H1 (cell line): ENCODE results near the gene RCAN2. TPM values are rescaled to one million over a fixed set of nuclear protein-coding genes. Genes with fewer than 3 reads are reported as not detected.

ENCODE experiments used
- CTCF ChIA-PET: fragments of 300-600 bp; sonication (Branson Sonifier 250); formaldehyde crosslinking; loops from one replicate; lab custom pipeline; 2021; ENCODE audit not compliant: partially characterized antibody; lab: Charles Lee
- POLR2A ChIA-PET: fragments of 300-600 bp; sonication (Branson Sonifier 250); formaldehyde crosslinking; loops from one replicate; lab custom pipeline; 2021; ENCODE audit warnings: inconsistent platforms; ENCODE audit not compliant: partially characterized antibody; lab: Charles Lee
- DNase-seq, 2 experiments: peaks; one replicate each; pipeline versions ENCODE4 v3.0.0 to v3.0.0-alpha.2; 2010 to 2022; ENCODE audit warnings: low spot score in 2 of 2, low read depth in 1 of 2, mixed read lengths in 1 of 2
- FAIRE-seq: peaks from 2 replicates; lab custom pipeline; 2011; peaks lifted over from hg19 to GRCh38; lab: Jason Lieb, UNC
- H2AFZ ChIP-seq: 2 replicates; pipeline ENCODE4 v1.8.1; 2012; ENCODE audit warnings: low read length, inconsistent platforms
- H2AK5ac ChIP-seq: 2 replicates; pipeline ENCODE4 v1.6.1; 2013; ENCODE audit warnings: low read depth, low read length
- H2BK120ac ChIP-seq: replicated peaks from 2 replicates; pipeline ENCODE3; 2013; ENCODE audit warnings: low read depth, low read length, inconsistent platforms
- H2BK12ac ChIP-seq: 2 replicates; pipeline ENCODE4 v1.6.1; 2013; ENCODE audit warnings: low read depth, low read length
- H2BK15ac ChIP-seq: 2 replicates; pipeline ENCODE4 v1.6.1; 2013; ENCODE audit warnings: low read length
- H2BK20ac ChIP-seq: 2 replicates; pipeline ENCODE4 v1.6.1; 2013; ENCODE audit warnings: low read length
- H2BK5ac ChIP-seq: 2 replicates; pipeline ENCODE4 v1.6.1; 2013; ENCODE audit warnings: low read depth, low read length
- H3K14ac ChIP-seq: 2 replicates; pipeline ENCODE4 v1.6.1; 2013; ENCODE audit warnings: inconsistent platforms; ENCODE audit not compliant: insufficient read length
- H3K18ac ChIP-seq: 2 replicates; pipeline ENCODE4 v1.6.1; 2013; ENCODE audit warnings: low read length; ENCODE audit errors: extremely low read depth
- H3K23ac ChIP-seq: 2 replicates; pipeline ENCODE4 v1.6.1; 2013; ENCODE audit warnings: inconsistent platforms; ENCODE audit not compliant: insufficient read length
- H3K23me2 ChIP-seq: 2 replicates; pipeline ENCODE4 v1.6.1; 2013; ENCODE audit warnings: low read depth, low read length
- H3K27ac ChIP-seq: 2 replicates; pipeline ENCODE4 v1.6.1; 2011; ENCODE audit warnings: low read depth, low read length, inconsistent platforms
- H3K27me3 ChIP-seq, 4 experiments: replicated peaks in 1 of 4; 1 replicate in 1 of 4; 2 replicates in 3 of 4; pipeline versions ENCODE4 v1.6.1 to v1.8.1; 2011 to 2013; ENCODE audit warnings: low read length in 3 of 4, mild to moderate bottlenecking in 3 of 4, inconsistent platforms in 2 of 4, mixed read lengths in 2 of 4, moderate library complexity in 1 of 4; ENCODE audit not compliant: control insufficient read depth in 3 of 4, insufficient read depth in 3 of 4; ENCODE audit errors: extremely low read depth in 1 of 4
- H3K36me3 ChIP-seq, 4 experiments: 2 replicates each; pipeline versions ENCODE4 v1.6.1 to v1.8.1; 2011 to 2013; ENCODE audit warnings: mild to moderate bottlenecking in 4 of 4, low read length in 3 of 4, moderate library complexity in 2 of 4, control low read depth in 1 of 4, inconsistent platforms in 1 of 4; ENCODE audit not compliant: insufficient read depth in 4 of 4, control insufficient read depth in 2 of 4
- H3K4ac ChIP-seq: replicated peaks from 2 replicates; pipeline ENCODE3; 2013; ENCODE audit warnings: low read length, low read depth, mixed read lengths, inconsistent platforms; ENCODE audit not compliant: insufficient read length
- H3K4me1 ChIP-seq, 4 experiments: replicated peaks in 1 of 4; 1 replicate in 1 of 4; 2 replicates in 3 of 4; pipeline versions ENCODE4 v1.6.1 to v1.8.1; 2011 to 2013; ENCODE audit warnings: low read length in 3 of 4, inconsistent platforms in 2 of 4, mixed read lengths in 1 of 4; ENCODE audit not compliant: insufficient read depth in 4 of 4, control insufficient read depth in 3 of 4
- H3K4me2 ChIP-seq, 2 experiments: 2 replicates each; pipeline versions ENCODE4 v1.6.1 to v1.8.1; 2011 to 2013; ENCODE audit warnings: low read depth in 2 of 2, low read length in 2 of 2, control low read depth in 1 of 2, inconsistent platforms in 1 of 2, mild to moderate bottlenecking in 1 of 2; ENCODE audit not compliant: insufficient read depth in 1 of 2
- H3K4me3 ChIP-seq, 4 experiments: fragments of 200-600, 300-600 bp in 1 of 4; sonication (generic), shearing (Covaris generic), sonication (Bioruptor Twin) in 1 of 4; 2 replicates each; pipeline versions ENCODE4 v1.5.1 to v1.8.1; 2011 to 2016; ENCODE audit warnings: low read length in 4 of 4, low read depth in 3 of 4, control low read depth in 2 of 4, inconsistent platforms in 2 of 4, mild to moderate bottlenecking in 2 of 4, mixed read lengths in 1 of 4, moderate library complexity in 1 of 4; ENCODE audit not compliant: insufficient read depth in 2 of 4; ENCODE audit errors: extremely low read depth in 1 of 4
- H3K56ac ChIP-seq: replicated peaks from 2 replicates; pipeline ENCODE3; 2013; ENCODE audit warnings: low read depth, mild to moderate bottlenecking, mixed read lengths, low read length, inconsistent platforms; ENCODE audit not compliant: insufficient read length
- H3K79me1 ChIP-seq: 2 replicates; pipeline ENCODE4 v1.6.1; 2013; ENCODE audit warnings: low read depth, low read length, control low read depth
- H3K79me2 ChIP-seq, 2 experiments: 2 replicates each; pipeline versions ENCODE4 v1.6.1 to v1.8.1; 2012 to 2013; ENCODE audit warnings: low read length in 2 of 2, mild to moderate bottlenecking in 2 of 2, inconsistent platforms in 1 of 2; ENCODE audit not compliant: insufficient read depth in 2 of 2, control insufficient read depth in 1 of 2
- H3K9ac ChIP-seq, 4 experiments: replicated peaks in 1 of 4; 1 replicate in 1 of 4; 2 replicates in 3 of 4; pipeline versions ENCODE4 v1.6.1 to v1.8.1; 2011 to 2013; ENCODE audit warnings: low read depth in 3 of 4, low read length in 3 of 4, control low read depth in 2 of 4, mild to moderate bottlenecking in 2 of 4, moderate library complexity in 2 of 4, inconsistent platforms in 1 of 4; ENCODE audit errors: extremely low read depth in 1 of 4
- H3K9me3 ChIP-seq, 2 experiments: 2 replicates each; pipeline versions ENCODE4 v1.6.1 to v1.8.1; 2012 to 2013; ENCODE audit warnings: mild to moderate bottlenecking in 2 of 2, moderate library complexity in 2 of 2, control low read depth in 1 of 2, inconsistent platforms in 1 of 2, low read depth in 1 of 2, low read length in 1 of 2, mixed read lengths in 1 of 2; ENCODE audit not compliant: insufficient read depth in 2 of 2
- H4K20me1 ChIP-seq, 2 experiments: replicated peaks in 1 of 2; 2 replicates each; pipeline versions ENCODE3 to v1.8.1; 2011 to 2013; ENCODE audit warnings: inconsistent platforms in 2 of 2, low read length in 2 of 2, mild to moderate bottlenecking in 1 of 2; ENCODE audit not compliant: insufficient read depth in 2 of 2, control insufficient read depth in 1 of 2
- H4K5ac ChIP-seq: 2 replicates; pipeline ENCODE4 v1.6.1; 2013; ENCODE audit warnings: low read length, low read depth, mixed read lengths, inconsistent platforms; ENCODE audit not compliant: insufficient read length
- H4K8ac ChIP-seq: 2 replicates; pipeline ENCODE4 v1.8.0; 2013; ENCODE audit warnings: mild to moderate bottlenecking, moderate library complexity, low read length, inconsistent platforms; ENCODE audit not compliant: insufficient read depth; ENCODE audit errors: extremely low read depth
- H4K91ac ChIP-seq: replicated peaks from 2 replicates; pipeline ENCODE3; 2013; ENCODE audit warnings: low read length, mixed read lengths, inconsistent platforms; ENCODE audit not compliant: insufficient read length
- EZH2 ChIP-seq: fragments of 200-600 bp; sonication (generic); IDR thresholded peaks from 2 replicates; pipeline ENCODE4 v1.7.1; 2012; ENCODE audit warnings: low read depth, mild to moderate bottlenecking, moderate library complexity, low read length, inconsistent platforms; ENCODE audit not compliant: severe bottlenecking
- JUN ChIP-seq: IDR thresholded peaks from 2 replicates; pipeline ENCODE4 v1.6.1; 2011; ENCODE audit warnings: low read depth, mild to moderate bottlenecking, improper control_type of control experiment, low read length
- KDM1A ChIP-seq: fragments of 200-600, 300-600 bp; sonication (generic); IDR thresholded peaks from 2 replicates; pipeline ENCODE4 v1.7.1; 2016; ENCODE audit warnings: mild to moderate bottlenecking, low read length, borderline replicate concordance
- KDM5A ChIP-seq: fragments of 200-600 bp; IDR thresholded peaks from 2 replicates; pipeline ENCODE4 v1.7.1; 2012; ENCODE audit warnings: mild to moderate bottlenecking, low read length, inconsistent platforms, mixed read lengths
- MAFK ChIP-seq: IDR thresholded peaks from 2 replicates; pipeline ENCODE4 v1.6.1; 2012; ENCODE audit warnings: low read depth, mild to moderate bottlenecking, improper control_type of control experiment, low read length
- NRF1 ChIP-seq: IDR thresholded peaks from 2 replicates; pipeline ENCODE4 v1.6.1; 2011; ENCODE audit warnings: mild to moderate bottlenecking, low read depth, low read length, improper control_type of control experiment
- POLR2A ChIP-seq, 2 experiments: IDR thresholded peaks; 1 replicate in 1 of 2; 2 replicates in 1 of 2; pipeline ENCODE4 v1.6.1; 2011; ENCODE audit warnings: low read depth in 2 of 2, low read length in 2 of 2, mild to moderate bottlenecking in 2 of 2; ENCODE audit errors: control extremely low read depth in 1 of 2
- SP2 ChIP-seq: IDR thresholded peaks from 2 replicates; pipeline ENCODE4 v1.6.1; 2012; ENCODE audit warnings: mild to moderate bottlenecking, low read length, inconsistent platforms
- TBP ChIP-seq: IDR thresholded peaks from 2 replicates; pipeline ENCODE4 v1.6.1; 2011; ENCODE audit warnings: low read depth, low read length, improper control_type of control experiment
- TCF12 ChIP-seq: IDR thresholded peaks from 2 replicates; pipeline ENCODE4 v1.6.1; 2011; ENCODE audit warnings: low read depth, mild to moderate bottlenecking, low read length
- ZNF274 ChIP-seq: IDR thresholded peaks from 2 replicates; pipeline ENCODE4 v1.7.0; 2012; ENCODE audit warnings: low read length, borderline replicate concordance; ENCODE audit errors: extremely low read depth
- WGBS, 2 experiments: shearing (Covaris generic) in 1 of 2; methylation state at CpG; one replicate each; pipeline versions ENCODE4 v1.1.6 to v1.1.7; 2013 to 2015; ENCODE audit warnings: low lambda C conversion rate in 2 of 2, mixed read lengths in 2 of 2, inconsistent platforms in 1 of 2, low coverage in 1 of 2, missing lambda C conversion rate in 1 of 2; ENCODE audit not compliant: insufficient replicate concordance in 2 of 2, insufficient coverage in 1 of 2, insufficient read length in 1 of 2; ENCODE audit errors: extremely low coverage in 1 of 2, missing lambda C conversion rate in 1 of 2; 5-methylcytosine and 5-hydroxymethylcytosine counted together
- polyA plus RNA-seq, 7 experiments: library from polyadenylated mRNA; depleted of rRNA in 3 of 7; stranded (reverse) in 5 of 7; unstranded in 2 of 7; fragments of >200 nt in 5 of 7; fragments of 200-250 nt in 2 of 7; gene quantifications; 1 replicate in 5 of 7; 2 replicates in 1 of 7; 4 replicates in 1 of 7; pipeline versions ENCODE4 v1.2.1 to v1.2.3, GENCODE V29; 2011 to 2013; ENCODE audit warnings: missing spikeins in 2 of 7, mixed read lengths in 2 of 7
- total RNA-seq: library from RNA; stranded (reverse); fragmentation: NEBNext Ultra II Directional; extraction: Animal tissue kit (Norgen Biotek cat#: 25700); gene quantifications from 2 replicates; pipeline ENCODE4 v1.2.1, GENCODE V29; 2021
- TF ChIP-seq, protein P1 (sequence below): IDR thresholded peaks from 2 replicates; pipeline ENCODE4 v1.6.1; 2012; ENCODE audit warnings: low read length, inconsistent platforms
- TF ChIP-seq, protein P2 (sequence below): IDR thresholded peaks from 2 replicates; pipeline ENCODE4 v1.6.1; 2012; ENCODE audit warnings: inconsistent platforms

The RCAN2 gene
- total and polyA plus RNA-seq, 2 of the 8 experiments (the other 6 are each of a cell fraction or from before 2014, with no cell fraction given), result 5.0 to 8.5 TPM

DNA sequence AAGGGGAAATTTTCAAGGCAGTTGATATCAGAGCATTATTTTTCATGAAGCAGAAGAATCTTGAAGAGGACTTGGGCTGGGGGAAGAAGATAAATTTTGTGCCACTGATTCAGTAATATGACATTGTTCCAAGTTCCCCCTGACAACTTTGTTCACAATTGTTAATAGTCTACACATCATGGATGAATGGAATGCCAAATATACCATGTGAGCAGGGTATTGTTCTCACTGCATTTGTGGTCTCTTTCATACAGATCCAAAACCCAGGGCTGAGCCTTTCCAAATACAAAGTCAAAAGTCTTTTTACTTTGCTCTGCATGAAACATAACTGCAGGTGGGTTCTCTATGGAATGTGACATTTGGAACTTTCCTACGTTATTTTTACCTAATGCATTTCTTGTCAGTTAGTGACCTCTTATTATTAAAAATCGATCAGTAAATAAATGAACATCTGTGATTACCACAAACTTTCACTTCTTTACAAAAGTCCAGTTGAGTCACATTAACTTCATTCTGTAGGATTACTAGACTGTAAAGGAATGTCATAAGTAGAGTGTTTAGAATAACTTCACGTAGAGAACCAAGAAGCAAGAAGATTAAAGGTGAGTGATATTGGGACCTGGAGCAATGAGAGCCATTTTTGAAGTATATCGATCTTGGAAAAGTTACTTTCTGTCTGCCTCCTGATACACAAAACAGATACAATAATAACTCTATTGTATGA, 100.9 kb downstream of the RCAN2 start:
- Histone ChIP-seq H4K5ac (no peak overlapping the region), H3K27me3 (no peaks in the 10 kb centered on the region), H3K79me2 (no peaks in the 10 kb centered on the region), H3K4me3 (no peak overlapping the region), H4K8ac (no peak overlapping the region), H3K9ac (no peak overlapping the region), H3K14ac (no peak overlapping the region), H3K4me1 (no peaks in the 10 kb centered on the region), H3K79me1 (no peaks in the 10 kb centered on the region), H3K9me3 (no peaks in the 10 kb centered on the region), H3K18ac (no peak overlapping the region), H3K23ac (no peak overlapping the region), H2BK15ac (no peak overlapping the region), H2BK20ac (no peak overlapping the region), H2AFZ (no peak overlapping the region), H4K91ac (no peak overlapping the region), H2BK120ac (no peak overlapping the region), H3K4ac (no peak overlapping the region), H3K56ac (no peak overlapping the region), H3K23me2 (no peaks in the 10 kb centered on the region), H4K20me1 (no peaks in the 10 kb centered on the region), H2AK5ac (no peak overlapping the region), H3K36me3 (no peaks in the 10 kb centered on the region), H2BK12ac (no peak overlapping the region), H2BK5ac (no peak overlapping the region), H3K27ac (no peak overlapping the region), H3K4me2 (no peak overlapping the region)
- no peak for FAIRE-seq
- no peak for DNase-seq
- POLR2A ChIA-PET, result no interaction called here
- WGBS, 2 experiments, result 88% methylated on average over 4 of the region's 4 CpGs; no CpG with 5 or more reads in 1 of the 2 experiments
- CTCF ChIA-PET, result no interaction called here
- TF ChIP-seq JUN (no peak), ZNF274 (no peak), POLR2A (IDR thresholded peaks at IDR 0.05; ENCODE audit: control extremely low read depth in 1 of 2, low read depth in 2 of 2, low read length in 2 of 2) (no peak), NRF1 (no peak), KDM1A (no peak), TBP (no peak), EZH2 (no peak), KDM5A (no peak), SP2 (no peak), MAFK (no peak), TCF12 (no peak)
- TF ChIP-seq, protein P1, sequence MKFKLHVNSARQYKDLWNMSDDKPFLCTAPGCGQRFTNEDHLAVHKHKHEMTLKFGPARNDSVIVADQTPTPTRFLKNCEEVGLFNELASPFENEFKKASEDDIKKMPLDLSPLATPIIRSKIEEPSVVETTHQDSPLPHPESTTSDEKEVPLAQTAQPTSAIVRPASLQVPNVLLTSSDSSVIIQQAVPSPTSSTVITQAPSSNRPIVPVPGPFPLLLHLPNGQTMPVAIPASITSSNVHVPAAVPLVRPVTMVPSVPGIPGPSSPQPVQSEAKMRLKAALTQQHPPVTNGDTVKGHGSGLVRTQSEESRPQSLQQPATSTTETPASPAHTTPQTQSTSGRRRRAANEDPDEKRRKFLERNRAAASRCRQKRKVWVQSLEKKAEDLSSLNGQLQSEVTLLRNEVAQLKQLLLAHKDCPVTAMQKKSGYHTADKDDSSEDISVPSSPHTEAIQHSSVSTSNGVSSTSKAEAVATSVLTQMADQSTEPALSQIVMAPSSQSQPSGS, result no peak
- TF ChIP-seq, protein P2, sequence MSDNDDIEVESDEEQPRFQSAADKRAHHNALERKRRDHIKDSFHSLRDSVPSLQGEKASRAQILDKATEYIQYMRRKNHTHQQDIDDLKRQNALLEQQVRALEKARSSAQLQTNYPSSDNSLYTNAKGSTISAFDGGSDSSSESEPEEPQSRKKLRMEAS, result no peak
